Activated CD8-positive, alpha-beta memory T cell treated with anti-CD3 and anti-CD28 coated beads, Interleukin-2, amount 10 ng/mL, durations not matched to agents 7 days and 5 days (primary cell): ENCODE results near the gene TMX1. TPM values are rescaled to one million over a fixed set of nuclear protein-coding genes. Genes with fewer than 3 reads are reported as not detected.

Experiments
- ATAC-seq: fragments of 150-1000 bp; cut with Tn5 transposase; one replicate; pipeline ENCODE4 v1.10.0; 2021; ENCODE audit warnings: moderate library complexity
- CTCF ChIA-PET: fragments of 350-600 bp; sonication (Branson Sonifier 250); formaldehyde crosslinking; loops from one replicate; lab custom pipeline; 2021; ENCODE audit warnings: antibody characterized with exemption; lab: Charles Lee
- DNase-seq: peaks from one replicate; pipeline ENCODE4 v3.0.0-alpha.2; 2020
- H3K27ac Mint-ChIP-seq: one replicate; pipeline ENCODE4 v1.8.0; 2021; ENCODE audit warnings: mild to moderate bottlenecking, mixed read lengths
- H3K27me3 Mint-ChIP-seq: one replicate; pipeline ENCODE4 v1.8.0; 2021; ENCODE audit warnings: mixed read lengths
- H3K36me3 Mint-ChIP-seq: one replicate; pipeline ENCODE4 v1.8.0; 2021; ENCODE audit warnings: mild to moderate bottlenecking, mixed read lengths
- H3K4me1 Mint-ChIP-seq: one replicate; pipeline ENCODE4 v1.8.0; 2021; ENCODE audit warnings: mixed read lengths
- H3K4me3 Mint-ChIP-seq: one replicate; pipeline ENCODE4 v1.8.0; 2021; ENCODE audit warnings: mild to moderate bottlenecking, moderate library complexity, mixed read lengths
- H3K9me3 Mint-ChIP-seq: one replicate; pipeline ENCODE4 v1.8.0; 2022; ENCODE audit warnings: low read depth, mixed read lengths
- total RNA-seq, 2 experiments: library from RNA; stranded (reverse); gene quantifications; one replicate each; pipeline ENCODE4 v1.2.3, GENCODE V29; 2021

The TMX1 gene
- total RNA-seq, result 10 to 100 TPM; 50.9 to 59.3 TPM

DNA sequence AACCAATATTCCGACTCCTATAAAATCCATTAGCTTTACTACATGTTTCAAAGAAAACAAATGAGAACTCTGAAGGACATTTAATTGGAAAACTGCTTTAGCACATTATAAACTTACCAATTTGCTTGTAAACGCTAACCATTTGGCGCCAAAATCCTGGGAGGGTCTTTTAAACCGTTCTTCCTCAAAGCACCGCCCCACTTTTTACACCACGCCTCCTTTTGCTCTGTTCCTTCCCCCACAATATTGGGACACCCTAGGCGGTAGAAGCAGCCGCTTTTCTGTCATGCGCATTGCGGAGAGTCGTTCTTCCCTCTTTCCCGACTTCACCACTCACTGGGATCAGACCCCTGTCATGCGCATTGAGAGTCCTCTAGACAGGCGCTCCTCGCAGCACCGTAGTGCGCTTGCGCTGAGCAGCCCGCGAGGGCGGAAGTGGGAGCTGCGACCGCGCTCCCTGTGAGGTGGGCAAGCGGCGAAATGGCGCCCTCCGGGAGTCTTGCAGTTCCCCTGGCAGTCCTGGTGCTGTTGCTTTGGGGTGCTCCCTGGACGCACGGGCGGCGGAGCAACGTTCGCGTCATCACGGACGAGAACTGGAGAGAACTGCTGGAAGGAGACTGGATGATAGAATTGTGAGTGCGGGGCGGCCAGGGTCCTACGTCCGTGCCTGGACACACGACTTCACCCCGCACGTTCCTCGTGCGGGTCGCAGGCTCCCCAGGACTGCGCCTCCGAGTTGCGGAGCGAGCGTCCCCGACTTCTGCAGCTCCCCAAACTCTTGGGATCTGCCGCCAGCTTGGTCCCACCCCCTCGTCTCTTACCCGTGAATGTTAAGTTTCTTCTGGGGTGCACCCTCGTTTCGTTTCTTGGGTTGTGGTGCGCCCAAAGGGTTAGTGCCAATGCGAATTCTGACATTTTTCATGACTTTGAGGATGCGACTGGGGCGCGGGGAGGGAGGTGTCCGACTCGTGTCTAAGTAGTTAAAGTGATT, at the start of gene TMX1:
TMX1 (plus strand) TSS at position 435 of the 991 bp plus-strand sequence; CDS start at position 481, 46 bp downstream.
- DNase-seq, result peak; percentile 96
- Mint-ChIP-seq H3K4me3 (no peak within 1 kb of the TSS), H3K27ac (no peak within 1 kb of the TSS), H3K4me1 (peaks cover 42% of the 10 kb centered on the region), H3K36me3 (peaks cover 19% of the 10 kb centered on the region), H3K27me3 (no peaks in the 10 kb centered on the region), H3K9me3 (no peaks in the 10 kb centered on the region)
- ATAC-seq, result peak; percentile 96
- CTCF ChIA-PET, result interaction anchor here (1.2 to 2.5 kb wide), 2 partner anchors 43 to 145 kb away, joined by 3 to 7 read pairs; partner anchors contain the start of gene TRIM9

DNA sequence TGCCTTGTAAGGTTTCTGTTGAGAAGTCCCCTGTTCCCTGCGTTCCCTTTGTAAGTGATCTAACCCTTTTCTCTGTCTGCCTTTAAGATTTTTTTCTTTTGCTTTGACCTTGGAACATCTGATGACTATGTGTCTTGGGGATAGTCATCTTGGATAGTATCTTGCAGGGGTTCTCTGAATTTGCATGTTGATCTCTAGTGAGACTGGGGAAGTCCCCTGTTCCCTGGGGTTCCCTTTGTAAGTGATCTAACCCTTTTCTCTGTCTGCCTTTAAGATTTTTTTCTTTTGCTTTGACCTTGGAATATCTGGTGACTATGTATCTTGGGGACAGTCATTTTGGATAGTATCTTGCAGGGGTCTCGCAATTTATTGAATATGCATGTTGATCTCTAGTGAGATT, 38.2 kb upstream of the TMX1 start:
- Mint-ChIP-seq H3K9me3 (no peaks in the 10 kb centered on the region), H3K27ac (no peak overlapping the region), H3K36me3 (no peaks in the 10 kb centered on the region), H3K27me3 (peaks cover 29% of the 10 kb centered on the region), H3K4me3 (no peak overlapping the region), H3K4me1 (no peaks in the 10 kb centered on the region)
- DNase-seq, result no peak
- ATAC-seq, result no peak
- CTCF ChIA-PET, result no interaction called here

GRCh38 chr14:51202914-51203665, 37.0 kb upstream of the TMX1 start:
- Mint-ChIP-seq H3K27ac (no peak overlapping the region), H3K9me3 (no peaks in the 10 kb centered on the region), H3K4me3 (no peak overlapping the region), H3K36me3 (no peaks in the 10 kb centered on the region), H3K4me1 (no peaks in the 10 kb centered on the region), H3K27me3 (peaks cover 32% of the 10 kb centered on the region)
- no peak for DNase-seq
- no peak for ATAC-seq
- CTCF ChIA-PET, result no interaction called here

DNA sequence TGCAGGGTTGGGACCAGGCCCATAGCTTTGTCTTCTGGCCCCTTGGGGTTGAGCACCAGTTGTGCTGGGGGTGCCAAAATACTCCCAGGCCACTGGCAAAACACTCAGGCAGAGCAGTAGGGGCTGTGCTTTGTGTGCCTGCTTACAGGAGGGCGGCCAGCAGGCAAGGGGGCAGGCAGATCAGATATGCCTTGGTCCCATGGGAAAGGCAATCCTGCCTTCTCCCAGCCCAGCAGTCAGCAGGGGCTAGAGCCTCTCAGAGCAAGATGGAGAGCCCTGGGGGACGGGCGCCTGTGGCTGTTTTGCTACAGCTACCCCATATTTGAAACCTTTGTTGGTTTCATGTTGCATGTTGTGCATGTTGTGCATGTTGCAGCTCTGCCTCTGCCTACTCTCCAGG, 36.2 kb upstream of the TMX1 start:
- no peak for DNase-seq
- Mint-ChIP-seq H3K9me3 (no peaks in the 10 kb centered on the region), H3K4me3 (no peak overlapping the region)

GRCh38 chr14:51205486-51205885, 34.6 kb upstream of the TMX1 start:
- no peak for ATAC-seq
- H3K36me3 Mint-ChIP-seq, result no peaks in the 10 kb centered on the region
- H3K4me1 Mint-ChIP-seq, result no peaks in the 10 kb centered on the region
- H3K4me3 Mint-ChIP-seq, result no peak overlapping the region
- H3K27me3 Mint-ChIP-seq, result peaks cover 30% of the 10 kb centered on the region
- H3K27ac Mint-ChIP-seq, result no peak overlapping the region
- CTCF ChIA-PET, result no interaction called here
- no peak for DNase-seq
- no peaks in the 10 kb centered on the region for H3K9me3 Mint-ChIP-seq

More for the DNA sequence above, 36.2 kb upstream of the TMX1 start:
- H3K27me3 Mint-ChIP-seq, result peaks cover 28% of the 10 kb centered on the region
- H3K27ac Mint-ChIP-seq, result no peak overlapping the region
- CTCF ChIA-PET, result no interaction called here
- ATAC-seq, result no peak
- no peaks in the 10 kb centered on the region for H3K4me1 Mint-ChIP-seq
- no peaks in the 10 kb centered on the region for H3K36me3 Mint-ChIP-seq

- DNase-seq, result no peak
- ATAC-seq, result no peak
- H3K36me3 Mint-ChIP-seq, result no peaks in the 10 kb centered on the region
- no peaks in the 10 kb centered on the region for H3K4me1 Mint-ChIP-seq
- H3K27ac Mint-ChIP-seq, result no peak overlapping the region
- CTCF ChIA-PET, result no interaction called here
- no peaks in the 10 kb centered on the region for H3K9me3 Mint-ChIP-seq
- peaks cover 26% of the 10 kb centered on the region for H3K27me3 Mint-ChIP-seq
- no peak overlapping the region for H3K4me3 Mint-ChIP-seq
These were observed 33.6 kb upstream of the TMX1 start for GRCh38 chr14:51206462-51206861.

DNA sequence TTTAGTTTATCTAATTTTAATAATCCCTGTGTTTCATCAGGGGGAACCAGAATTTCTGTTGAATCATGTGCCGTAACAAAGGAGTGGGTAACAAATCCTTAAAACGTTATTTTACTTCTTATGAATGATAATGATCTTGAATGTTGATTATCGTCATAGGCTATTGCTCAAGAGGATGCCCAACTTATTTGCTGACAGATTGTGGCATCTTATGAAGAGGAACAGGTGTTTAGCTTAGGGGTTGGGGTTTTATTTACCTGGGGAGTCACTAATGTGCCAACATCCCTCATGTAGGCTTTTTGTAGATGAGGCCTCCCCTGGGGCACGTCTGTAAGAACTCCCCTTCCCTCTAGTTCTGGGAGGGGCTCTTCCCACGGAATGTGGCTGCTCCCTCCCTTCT, 32.4 kb upstream of the TMX1 start:
- CTCF ChIA-PET, result no interaction called here
- Mint-ChIP-seq H3K9me3 (no peaks in the 10 kb centered on the region), H3K27me3 (peaks cover 17% of the 10 kb centered on the region), H3K4me1 (no peaks in the 10 kb centered on the region), H3K4me3 (no peak overlapping the region), H3K36me3 (no peaks in the 10 kb centered on the region), H3K27ac (no peak overlapping the region)
- DNase-seq (no peak), ATAC-seq (no peak)

DNA sequence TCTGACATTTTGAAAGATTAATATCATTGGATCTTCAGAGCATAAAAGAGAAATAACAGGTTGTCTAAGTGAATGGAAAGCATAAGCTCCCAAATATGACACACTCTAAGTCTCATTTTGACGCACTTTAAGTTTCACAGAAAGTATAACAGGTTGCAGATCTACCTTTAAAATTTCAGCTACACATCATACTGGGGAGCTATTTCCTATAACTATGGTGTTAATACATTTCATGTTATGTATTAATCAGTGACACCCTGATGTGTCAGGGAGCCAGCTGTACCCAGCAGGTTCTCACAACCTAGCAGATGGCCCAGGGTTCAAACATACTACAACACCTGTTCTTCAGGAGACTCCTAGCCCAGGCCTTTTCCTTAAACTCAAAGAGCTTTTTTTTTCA, 31.1 kb upstream of the TMX1 start:
- H3K4me3 Mint-ChIP-seq, result no peak overlapping the region
- no peaks in the 10 kb centered on the region for H3K36me3 Mint-ChIP-seq
- CTCF ChIA-PET, result no interaction called here
- H3K4me1 Mint-ChIP-seq, result no peaks in the 10 kb centered on the region
- no peak for DNase-seq
- H3K27ac Mint-ChIP-seq, result no peak overlapping the region
- H3K27me3 Mint-ChIP-seq, result peaks cover 16% of the 10 kb centered on the region
- no peaks in the 10 kb centered on the region for H3K9me3 Mint-ChIP-seq
- ATAC-seq, result no peak

DNA sequence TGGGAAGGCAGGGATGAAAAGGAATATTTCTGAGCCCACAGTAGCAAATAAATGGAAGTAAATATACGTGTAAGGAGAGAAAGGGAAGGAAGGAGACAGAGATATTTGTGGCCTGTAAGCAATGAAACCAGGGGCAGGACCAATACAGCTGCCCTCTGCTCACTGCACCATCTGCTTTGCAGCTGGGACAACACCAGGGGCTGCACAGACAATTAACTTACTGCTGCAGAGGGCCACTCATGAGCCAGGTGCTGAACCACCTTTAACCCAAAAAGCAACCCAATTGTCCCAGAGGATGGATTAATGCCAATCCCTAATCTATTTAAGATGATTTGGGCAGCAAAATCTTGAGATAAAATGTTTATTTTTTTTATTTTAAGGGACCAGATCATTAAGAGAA, 30.6 kb upstream of the TMX1 start:
- Mint-ChIP-seq H3K36me3 (no peaks in the 10 kb centered on the region), H3K4me1 (no peaks in the 10 kb centered on the region), H3K4me3 (no peak overlapping the region), H3K9me3 (no peaks in the 10 kb centered on the region), H3K27me3 (peaks cover 16% of the 10 kb centered on the region), H3K27ac (no peak overlapping the region)
- ATAC-seq, result no peak
- CTCF ChIA-PET, result no interaction called here
- no peak for DNase-seq

DNA sequence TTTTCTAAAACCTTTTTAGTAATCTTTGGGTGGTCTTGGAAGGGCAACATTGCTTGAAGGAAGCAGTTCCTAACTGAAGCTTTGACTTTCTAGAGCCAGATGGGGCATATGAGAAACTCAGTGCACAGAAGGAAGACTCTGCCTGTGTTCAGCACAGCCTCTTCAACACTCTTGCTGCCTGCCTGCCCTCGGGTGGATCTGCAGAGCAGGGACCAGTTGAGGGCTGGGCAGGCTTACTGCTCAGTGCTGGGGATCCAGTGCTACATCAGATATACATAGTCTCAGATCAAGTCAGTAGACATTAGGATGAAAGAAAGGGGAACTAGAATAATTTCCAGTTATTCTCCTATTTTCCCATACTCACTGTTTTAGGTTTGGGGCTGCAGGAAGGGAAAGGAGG, 29.5 kb upstream of the TMX1 start:
- no peak for DNase-seq
- CTCF ChIA-PET, result no interaction called here
- H3K4me3 Mint-ChIP-seq, result no peak overlapping the region
- H3K36me3 Mint-ChIP-seq, result no peaks in the 10 kb centered on the region
- ATAC-seq, result no peak
- no peaks in the 10 kb centered on the region for H3K4me1 Mint-ChIP-seq
- H3K27ac Mint-ChIP-seq, result no peak overlapping the region
- H3K9me3 Mint-ChIP-seq, result no peaks in the 10 kb centered on the region
- H3K27me3 Mint-ChIP-seq, result peaks cover 17% of the 10 kb centered on the region

GRCh38 chr14:51211149-51211548, 28.9 kb upstream of the TMX1 start:
- Mint-ChIP-seq H3K27ac (no peak overlapping the region), H3K4me3 (no peak overlapping the region)

DNA sequence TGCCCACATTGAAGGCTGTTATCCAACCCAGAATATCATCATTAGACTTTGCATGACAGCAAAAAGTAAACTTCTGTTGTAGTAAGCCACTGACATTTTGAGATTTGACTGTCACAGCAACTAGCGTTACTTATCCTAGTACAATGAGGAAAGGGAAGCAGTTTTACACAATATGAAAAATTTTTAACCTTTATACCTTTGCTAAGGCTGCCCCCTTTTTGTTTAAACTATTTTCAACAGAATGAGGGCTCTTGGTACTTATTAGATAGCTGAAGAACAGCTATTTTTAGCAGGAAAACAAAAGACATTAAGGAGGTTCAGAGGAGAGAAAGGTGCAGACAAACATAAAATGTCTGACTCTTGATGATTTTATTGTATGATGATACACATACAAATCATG, 23.4 kb upstream of the TMX1 start:
- Mint-ChIP-seq H3K36me3 (no peaks in the 10 kb centered on the region), H3K27ac (no peak overlapping the region), H3K27me3 (peaks cover 10% of the 10 kb centered on the region), H3K4me3 (no peak overlapping the region), H3K9me3 (no peaks in the 10 kb centered on the region), H3K4me1 (no peaks in the 10 kb centered on the region)
- DNase-seq (no peak), ATAC-seq (no peak)
- CTCF ChIA-PET, result no interaction called here

More at GRCh38 chr14:51211149-51211548, 28.9 kb upstream of the TMX1 start:
- ATAC-seq, result no peak
- no peak for DNase-seq
- CTCF ChIA-PET, result interaction anchor here (0.6 kb wide), 1 partner anchor 1045 kb away, joined by 3 read pairs; no protein-coding TSS in a partner anchor
- Mint-ChIP-seq H3K4me1 (no peaks in the 10 kb centered on the region), H3K27me3 (peaks cover 19% of the 10 kb centered on the region), H3K9me3 (no peaks in the 10 kb centered on the region), H3K36me3 (no peaks in the 10 kb centered on the region)
